ENCODE results near the gene PRDM16.

- TF ChIP-seq CTCF (IDR thresholded peaks at IDR 0.05) (no peak), POLR2AphosphoS5 (IDR thresholded peaks at IDR 0.05) (no peak), POLR2A (IDR thresholded peaks at IDR 0.05) (no peak), EP300 (IDR thresholded peaks at IDR 0.05) (no peak)
These were observed 227.3 kb downstream of the PRDM16 start for GRCh38 chr1:3296326-3296725.
